Measurements from ENCODE around the gene SAV1.

DNA sequence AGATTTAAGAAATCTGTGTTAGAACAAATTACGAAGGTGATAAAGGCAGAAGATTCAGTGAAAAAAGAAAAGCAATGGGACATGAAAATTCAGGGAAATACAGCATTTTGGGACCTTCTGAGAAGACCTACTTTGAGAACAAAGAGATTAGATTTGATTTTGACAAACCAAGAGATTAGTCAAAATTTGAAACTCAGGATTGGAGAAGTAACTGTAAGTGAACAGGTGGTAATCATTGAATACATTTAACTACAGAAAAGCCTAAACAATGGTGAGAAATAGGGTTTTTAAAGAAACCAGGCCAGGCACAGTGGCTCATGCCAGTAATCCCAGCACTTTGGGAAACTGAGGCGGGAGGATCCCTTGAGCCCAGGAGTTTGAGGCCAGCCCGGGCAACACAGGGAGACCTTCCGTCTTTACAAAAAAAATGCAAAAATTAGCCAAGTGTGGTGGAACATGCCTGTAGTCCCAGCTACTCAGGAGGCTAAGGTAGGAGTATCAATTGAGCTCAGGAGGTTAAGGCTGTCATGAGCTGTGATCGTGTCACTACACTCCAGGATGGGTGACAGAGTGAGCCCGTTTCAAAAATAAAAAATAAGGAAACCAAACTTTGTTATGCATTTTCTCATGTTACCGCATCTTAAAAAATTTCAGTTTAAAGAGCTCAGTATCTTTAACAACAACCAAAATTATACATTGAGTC, 8.9 kb upstream of the SAV1 start:
- TF ChIP-seq POLR2A (IDR thresholded peaks at IDR 0.05; ENCODE audit: low read length) = no peak
- TF ChIP-seq NR3C1 (IDR thresholded peaks at IDR 0.05) = no peak
- no peak for TF ChIP-seq KDM1A (IDR thresholded peaks at IDR 0.05; ENCODE audit: low read depth)
- TF ChIP-seq, protein P1, sequence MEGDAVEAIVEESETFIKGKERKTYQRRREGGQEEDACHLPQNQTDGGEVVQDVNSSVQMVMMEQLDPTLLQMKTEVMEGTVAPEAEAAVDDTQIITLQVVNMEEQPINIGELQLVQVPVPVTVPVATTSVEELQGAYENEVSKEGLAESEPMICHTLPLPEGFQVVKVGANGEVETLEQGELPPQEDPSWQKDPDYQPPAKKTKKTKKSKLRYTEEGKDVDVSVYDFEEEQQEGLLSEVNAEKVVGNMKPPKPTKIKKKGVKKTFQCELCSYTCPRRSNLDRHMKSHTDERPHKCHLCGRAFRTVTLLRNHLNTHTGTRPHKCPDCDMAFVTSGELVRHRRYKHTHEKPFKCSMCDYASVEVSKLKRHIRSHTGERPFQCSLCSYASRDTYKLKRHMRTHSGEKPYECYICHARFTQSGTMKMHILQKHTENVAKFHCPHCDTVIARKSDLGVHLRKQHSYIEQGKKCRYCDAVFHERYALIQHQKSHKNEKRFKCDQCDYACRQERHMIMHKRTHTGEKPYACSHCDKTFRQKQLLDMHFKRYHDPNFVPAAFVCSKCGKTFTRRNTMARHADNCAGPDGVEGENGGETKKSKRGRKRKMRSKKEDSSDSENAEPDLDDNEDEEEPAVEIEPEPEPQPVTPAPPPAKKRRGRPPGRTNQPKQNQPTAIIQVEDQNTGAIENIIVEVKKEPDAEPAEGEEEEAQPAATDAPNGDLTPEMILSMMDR (IDR thresholded peaks at IDR 0.05) = no peak
- TF ChIP-seq MYC (IDR thresholded peaks at IDR 0.05; ENCODE audit: borderline replicate concordance, low read length) = no peak
- TF ChIP-seq, protein P2, sequence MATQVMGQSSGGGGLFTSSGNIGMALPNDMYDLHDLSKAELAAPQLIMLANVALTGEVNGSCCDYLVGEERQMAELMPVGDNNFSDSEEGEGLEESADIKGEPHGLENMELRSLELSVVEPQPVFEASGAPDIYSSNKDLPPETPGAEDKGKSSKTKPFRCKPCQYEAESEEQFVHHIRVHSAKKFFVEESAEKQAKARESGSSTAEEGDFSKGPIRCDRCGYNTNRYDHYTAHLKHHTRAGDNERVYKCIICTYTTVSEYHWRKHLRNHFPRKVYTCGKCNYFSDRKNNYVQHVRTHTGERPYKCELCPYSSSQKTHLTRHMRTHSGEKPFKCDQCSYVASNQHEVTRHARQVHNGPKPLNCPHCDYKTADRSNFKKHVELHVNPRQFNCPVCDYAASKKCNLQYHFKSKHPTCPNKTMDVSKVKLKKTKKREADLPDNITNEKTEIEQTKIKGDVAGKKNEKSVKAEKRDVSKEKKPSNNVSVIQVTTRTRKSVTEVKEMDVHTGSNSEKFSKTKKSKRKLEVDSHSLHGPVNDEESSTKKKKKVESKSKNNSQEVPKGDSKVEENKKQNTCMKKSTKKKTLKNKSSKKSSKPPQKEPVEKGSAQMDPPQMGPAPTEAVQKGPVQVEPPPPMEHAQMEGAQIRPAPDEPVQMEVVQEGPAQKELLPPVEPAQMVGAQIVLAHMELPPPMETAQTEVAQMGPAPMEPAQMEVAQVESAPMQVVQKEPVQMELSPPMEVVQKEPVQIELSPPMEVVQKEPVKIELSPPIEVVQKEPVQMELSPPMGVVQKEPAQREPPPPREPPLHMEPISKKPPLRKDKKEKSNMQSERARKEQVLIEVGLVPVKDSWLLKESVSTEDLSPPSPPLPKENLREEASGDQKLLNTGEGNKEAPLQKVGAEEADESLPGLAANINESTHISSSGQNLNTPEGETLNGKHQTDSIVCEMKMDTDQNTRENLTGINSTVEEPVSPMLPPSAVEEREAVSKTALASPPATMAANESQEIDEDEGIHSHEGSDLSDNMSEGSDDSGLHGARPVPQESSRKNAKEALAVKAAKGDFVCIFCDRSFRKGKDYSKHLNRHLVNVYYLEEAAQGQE (IDR thresholded peaks at IDR 0.05) = no peak
- TF ChIP-seq HDAC2 (IDR thresholded peaks at IDR 0.05) = no peak
- no peak for TF ChIP-seq HEYL (CRISPR knock-in tag; IDR thresholded peaks at IDR 0.05)
- TF ChIP-seq, protein P3, sequence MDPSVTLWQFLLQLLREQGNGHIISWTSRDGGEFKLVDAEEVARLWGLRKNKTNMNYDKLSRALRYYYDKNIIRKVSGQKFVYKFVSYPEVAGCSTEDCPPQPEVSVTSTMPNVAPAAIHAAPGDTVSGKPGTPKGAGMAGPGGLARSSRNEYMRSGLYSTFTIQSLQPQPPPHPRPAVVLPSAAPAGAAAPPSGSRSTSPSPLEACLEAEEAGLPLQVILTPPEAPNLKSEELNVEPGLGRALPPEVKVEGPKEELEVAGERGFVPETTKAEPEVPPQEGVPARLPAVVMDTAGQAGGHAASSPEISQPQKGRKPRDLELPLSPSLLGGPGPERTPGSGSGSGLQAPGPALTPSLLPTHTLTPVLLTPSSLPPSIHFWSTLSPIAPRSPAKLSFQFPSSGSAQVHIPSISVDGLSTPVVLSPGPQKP (IDR thresholded peaks at IDR 0.05; ENCODE audit: low read depth, low read length) = no peak
- no peak for TF ChIP-seq NFE2L2 (conservative IDR thresholded peaks at IDR 0.05; ENCODE audit: low read length)
- no peak for TF ChIP-seq CHD2 (IDR thresholded peaks at IDR 0.05; ENCODE audit: low read length, partially characterized antibody)
- TF ChIP-seq EP300 (IDR thresholded peaks at IDR 0.05) = no peak
- no peak for TF ChIP-seq MAZ (IDR thresholded peaks at IDR 0.05; ENCODE audit: borderline replicate concordance, low read depth, low read length)
- no peak for TF ChIP-seq RAD21 (conservative IDR thresholded peaks at IDR 0.05 in 1 of 2, IDR thresholded peaks at IDR 0.05 in 1 of 2)
